Progenitor cell of endocrine pancreas (in vitro differentiated cells): ENCODE results near the gene OSBPL1A. TPM values are rescaled to one million over a fixed set of nuclear protein-coding genes. Genes with fewer than 3 reads are reported as not detected.

Source experiments
- DNase-seq: peaks from one replicate; pipeline ENCODE4 v3.0.0; 2021; ENCODE audit warnings: low spot score; ENCODE audit not compliant: unreplicated experiment
- H3K27ac Mint-ChIP-seq: 2 replicates; pipeline ENCODE4 v1.8.0; 2021; ENCODE audit warnings: mild to moderate bottlenecking, moderate library complexity, mixed read lengths
- H3K27me3 Mint-ChIP-seq: 2 replicates; pipeline ENCODE4 v1.8.0; 2021; ENCODE audit warnings: mixed read lengths
- H3K36me3 Mint-ChIP-seq: 2 replicates; pipeline ENCODE4 v1.8.0; 2022; ENCODE audit warnings: mixed read lengths; ENCODE audit not compliant: insufficient read depth
- H3K4me1 Mint-ChIP-seq: 2 replicates; pipeline ENCODE4 v1.8.0; 2021; ENCODE audit warnings: low read depth, mixed read lengths
- H3K4me3 Mint-ChIP-seq: 2 replicates; pipeline ENCODE4 v1.8.0; 2021; ENCODE audit warnings: low read depth, mild to moderate bottlenecking, moderate library complexity, mixed read lengths
- H3K9me3 Mint-ChIP-seq: 2 replicates; pipeline ENCODE4 v1.8.0; 2021; ENCODE audit warnings: low read depth, mixed read lengths
- total RNA-seq: library from RNA; stranded (reverse); gene quantifications from 2 replicates; pipeline ENCODE4 v1.2.1, GENCODE V29; 2021
- TF ChIP-seq, protein P1 (sequence below): fragments of 200-600 bp; sonication (generic); IDR thresholded peaks from one replicate; pipeline ENCODE4 v1.5.0; 2021; ENCODE audit warnings: antibody characterized with exemption, mild to moderate bottlenecking; ENCODE audit not compliant: unreplicated experiment

The OSBPL1A gene
- total RNA-seq, 1 donor from 2014 or later: 15.0 TPM

GRCh38 chr18:24140697-24141096 lies 256.9 kb downstream of the OSBPL1A start:
- H3K4me3 Mint-ChIP-seq: no peak overlapping the region

DNA sequence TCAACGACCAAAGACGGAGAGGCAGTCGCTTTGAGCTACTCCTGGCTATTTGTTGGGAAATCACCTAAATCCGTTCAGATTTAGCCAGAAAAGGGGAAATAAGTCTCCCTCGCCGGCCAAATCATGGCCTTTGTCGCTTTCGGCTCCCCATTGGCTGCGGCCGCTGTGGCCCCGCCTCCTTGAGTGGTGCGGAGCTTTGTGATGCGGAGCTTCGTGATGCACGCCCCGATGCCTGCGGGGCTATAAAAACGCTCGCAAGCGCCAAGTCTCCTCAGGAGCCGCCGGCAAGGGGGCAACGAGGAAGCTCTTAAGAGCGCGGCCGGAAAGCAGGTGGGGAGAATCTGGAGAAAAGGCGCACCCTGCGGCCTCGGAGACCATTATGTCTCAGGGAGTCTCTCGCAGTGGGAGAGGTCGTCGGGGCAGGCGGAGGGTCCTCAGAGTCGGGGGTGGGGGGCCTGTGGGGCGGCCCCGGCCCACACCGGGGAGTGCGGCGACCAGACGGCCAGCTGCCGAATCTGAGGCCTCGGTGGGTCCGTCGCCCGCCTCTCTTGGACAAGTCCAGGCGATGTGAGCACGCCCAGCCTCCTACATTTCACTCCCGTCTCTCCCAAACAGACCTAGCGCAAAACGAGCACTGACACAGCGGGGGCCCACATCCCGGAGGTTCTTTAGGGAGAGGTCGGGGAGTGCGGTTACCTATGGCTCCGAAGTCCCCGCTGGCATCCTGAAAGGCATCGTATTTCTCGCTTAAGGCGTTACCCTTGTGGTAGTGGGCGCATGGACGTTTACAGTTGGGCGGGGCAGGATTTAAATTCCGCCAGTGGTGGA lies 258.6 kb downstream of the OSBPL1A start, which contains the start of gene CABYR:
Gene CABYR (plus strand): TSS at position 274 of the 828 bp plus-strand sequence. CDS start 4,053 bp downstream, outside the sequence.
- Mint-ChIP-seq H3K36me3 (peaks cover 3% of the 10 kb centered on the region), H3K27ac (peak within 1 kb of the TSS; percentile 95), H3K9me3 (peaks cover 4% of the 10 kb centered on the region)

More at GRCh38 chr18:24140697-24141096, 256.9 kb downstream of the OSBPL1A start:
- no peaks in the 10 kb centered on the region for H3K27me3 Mint-ChIP-seq
- peaks cover 4% of the 10 kb centered on the region for H3K36me3 Mint-ChIP-seq
- TF ChIP-seq, protein P1, sequence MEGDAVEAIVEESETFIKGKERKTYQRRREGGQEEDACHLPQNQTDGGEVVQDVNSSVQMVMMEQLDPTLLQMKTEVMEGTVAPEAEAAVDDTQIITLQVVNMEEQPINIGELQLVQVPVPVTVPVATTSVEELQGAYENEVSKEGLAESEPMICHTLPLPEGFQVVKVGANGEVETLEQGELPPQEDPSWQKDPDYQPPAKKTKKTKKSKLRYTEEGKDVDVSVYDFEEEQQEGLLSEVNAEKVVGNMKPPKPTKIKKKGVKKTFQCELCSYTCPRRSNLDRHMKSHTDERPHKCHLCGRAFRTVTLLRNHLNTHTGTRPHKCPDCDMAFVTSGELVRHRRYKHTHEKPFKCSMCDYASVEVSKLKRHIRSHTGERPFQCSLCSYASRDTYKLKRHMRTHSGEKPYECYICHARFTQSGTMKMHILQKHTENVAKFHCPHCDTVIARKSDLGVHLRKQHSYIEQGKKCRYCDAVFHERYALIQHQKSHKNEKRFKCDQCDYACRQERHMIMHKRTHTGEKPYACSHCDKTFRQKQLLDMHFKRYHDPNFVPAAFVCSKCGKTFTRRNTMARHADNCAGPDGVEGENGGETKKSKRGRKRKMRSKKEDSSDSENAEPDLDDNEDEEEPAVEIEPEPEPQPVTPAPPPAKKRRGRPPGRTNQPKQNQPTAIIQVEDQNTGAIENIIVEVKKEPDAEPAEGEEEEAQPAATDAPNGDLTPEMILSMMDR: no peak
- peaks cover 4% of the 10 kb centered on the region for H3K9me3 Mint-ChIP-seq
- DNase-seq: no peak
- peaks cover 5% of the 10 kb centered on the region for H3K4me1 Mint-ChIP-seq
- H3K27ac Mint-ChIP-seq: no peak overlapping the region

DNA sequence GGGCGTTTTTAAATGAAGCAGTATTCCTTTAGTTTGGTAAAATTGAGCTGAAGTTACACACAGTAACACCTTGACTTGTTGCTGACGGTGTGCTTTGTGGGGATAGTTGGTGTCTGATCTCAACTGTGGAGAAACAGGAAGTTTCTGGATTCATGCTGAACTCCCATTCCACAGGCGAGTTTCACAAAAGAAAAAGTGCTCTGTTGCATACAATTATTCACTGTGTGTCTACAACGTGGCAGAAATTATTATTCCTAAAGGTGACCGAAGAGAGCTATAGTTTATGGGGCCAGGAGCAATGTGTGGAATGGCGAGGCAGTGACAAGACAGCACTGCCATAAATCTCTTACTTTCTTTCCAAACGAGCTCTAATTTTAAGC lies 259.2 kb downstream of the OSBPL1A start:
- H3K4me1 Mint-ChIP-seq: peaks cover 5% of the 10 kb centered on the region
- peaks cover 4% of the 10 kb centered on the region for H3K9me3 Mint-ChIP-seq
- peak overlapping the region; percentile 86 for H3K4me3 Mint-ChIP-seq
- TF ChIP-seq, protein P1: no peak
- H3K27ac Mint-ChIP-seq: peak overlapping the region; percentile 95
- no peak for DNase-seq
- peaks cover 2% of the 10 kb centered on the region for H3K36me3 Mint-ChIP-seq
- no peaks in the 10 kb centered on the region for H3K27me3 Mint-ChIP-seq

More for the DNA sequence above, 258.6 kb downstream of the OSBPL1A start, which contains the start of gene CABYR:
- no peaks in the 10 kb centered on the region for H3K27me3 Mint-ChIP-seq
- peaks cover 5% of the 10 kb centered on the region for H3K4me1 Mint-ChIP-seq
- TF ChIP-seq, protein P1: no peak
- DNase-seq: peak; percentile 70
- peak within 1 kb of the TSS; percentile 86 for H3K4me3 Mint-ChIP-seq

DNA sequence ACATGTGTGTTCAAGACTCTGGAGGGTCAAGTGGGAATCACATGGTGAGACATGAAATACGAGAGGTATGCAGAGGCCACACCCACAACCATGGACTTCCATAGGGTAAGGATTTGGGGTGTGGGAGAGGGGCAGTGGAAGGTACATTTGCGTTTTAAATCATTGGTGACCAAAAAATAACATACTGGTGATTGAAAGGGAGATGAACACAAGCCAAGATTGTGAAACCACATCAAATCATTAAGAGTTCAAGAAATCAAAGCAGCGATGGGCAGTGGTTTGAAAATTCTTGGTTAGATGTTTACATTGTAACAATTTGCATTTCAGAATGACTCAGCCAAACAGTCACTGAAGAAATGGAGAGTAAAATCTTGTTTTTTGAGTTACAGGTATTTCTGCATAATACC lies 260.7 kb downstream of the OSBPL1A start:
- H3K4me3 Mint-ChIP-seq: peak overlapping the region; percentile 1
- DNase-seq: no peak
- TF ChIP-seq, protein P1: no peak
- H3K27me3 Mint-ChIP-seq: no peaks in the 10 kb centered on the region
- H3K4me1 Mint-ChIP-seq: peaks cover 5% of the 10 kb centered on the region
- peaks cover 2% of the 10 kb centered on the region for H3K36me3 Mint-ChIP-seq
- no peak overlapping the region for H3K27ac Mint-ChIP-seq
- peaks cover 4% of the 10 kb centered on the region for H3K9me3 Mint-ChIP-seq

DNA sequence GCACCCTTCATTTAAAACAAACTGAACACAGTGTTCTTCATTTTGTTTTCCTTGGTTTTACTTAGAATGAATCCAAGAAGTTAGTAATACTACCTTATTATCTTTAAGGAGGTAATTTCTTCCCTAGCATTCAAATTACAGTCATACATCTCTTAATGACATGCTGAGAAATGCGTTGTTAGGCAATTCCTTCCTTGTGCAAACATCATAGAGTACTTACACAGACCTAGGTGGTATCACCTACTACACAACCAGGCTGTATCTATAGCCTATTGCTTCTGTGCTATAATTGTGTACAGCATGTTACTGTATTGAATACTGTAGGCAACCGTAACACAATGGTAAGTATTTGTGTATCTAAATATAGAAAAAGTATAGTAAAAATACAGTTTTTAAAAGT lies 267.1 kb downstream of the OSBPL1A start:
- Mint-ChIP-seq H3K36me3 (peaks cover 14% of the 10 kb centered on the region), H3K9me3 (no peaks in the 10 kb centered on the region), H3K27me3 (no peaks in the 10 kb centered on the region), H3K27ac (no peak overlapping the region), H3K4me3 (no peak overlapping the region), H3K4me1 (peaks cover 2% of the 10 kb centered on the region)
- DNase-seq: no peak
- TF ChIP-seq, protein P1: no peak
